Endometrial microvascular endothelial cells (primary cell): Measurements from ENCODE around the gene ZCCHC8. TPM values are rescaled to one million over a fixed set of nuclear protein-coding genes. Genes with fewer than 3 reads are reported as not detected.
"Not testable (repeated sequence)": the region's sequence is repeated elsewhere in the genome, so short reads cannot be mapped to it uniquely, and the experiment has no call there.

Experiments
- in situ Hi-C: cut with HindIII; loops from 2 replicates; pipeline ENCODE4 v1.10.0; 2017; ENCODE audit warnings: low sequenced_read_pairs, low pct_unique_long_range_greater_than_20kb; ENCODE audit errors: inconsistent ontology term
- total RNA-seq: library from RNA; depleted of rRNA; stranded (reverse); fragments of >200 nt; gene quantifications from one replicate; pipeline ENCODE4 v1.2.3, GENCODE V29; 2015; ENCODE audit errors: inconsistent ontology term

Gene ZCCHC8
- total RNA-seq, 1 donor from 2014 or later, result 16.9 TPM

- in situ Hi-C loops, result not testable (repeated sequence)
Measured at GRCh38 chr12:122486360-122486759, 14.4 kb downstream of the ZCCHC8 start.

DNA sequence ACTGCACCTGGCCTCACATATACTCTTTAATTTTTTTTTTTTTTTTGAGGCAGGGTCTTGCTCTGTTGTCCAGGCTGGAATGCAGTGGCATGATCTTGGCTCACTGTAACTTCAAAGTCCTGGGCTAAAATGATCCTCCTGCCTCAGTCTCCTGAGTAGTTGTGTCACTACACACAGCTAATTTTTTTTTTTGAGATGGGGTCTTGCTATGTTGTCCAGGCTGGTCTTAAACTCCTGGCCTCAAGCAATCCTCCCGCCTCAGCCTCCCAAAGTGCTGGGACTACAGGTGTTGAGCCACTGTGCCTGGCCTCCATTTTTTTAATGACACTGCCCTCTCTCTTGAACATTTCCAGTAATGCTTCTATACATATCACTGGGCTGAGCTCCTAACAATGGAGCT is 16.3 kb downstream of the ZCCHC8 start:
- in situ Hi-C loops, result not testable (repeated sequence)

DNA sequence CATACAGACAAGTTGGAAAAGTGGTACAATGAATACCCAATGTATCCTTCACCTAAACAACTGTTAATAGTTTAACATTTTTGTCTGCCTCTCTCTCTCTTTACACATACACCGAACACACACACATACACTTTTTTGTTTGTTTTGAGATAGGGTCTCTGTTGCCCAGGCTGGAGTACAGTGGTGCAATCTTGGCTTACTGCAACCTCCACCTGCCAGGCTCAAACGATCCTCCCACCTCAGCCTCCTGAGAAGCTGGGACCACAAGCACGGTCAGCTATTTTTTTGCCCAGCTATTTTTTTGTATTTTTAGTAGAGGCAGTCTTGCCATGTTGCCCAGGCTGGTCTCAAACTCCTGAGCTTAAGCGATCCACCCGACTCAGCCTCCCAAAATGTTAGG is 16.8 kb downstream of the ZCCHC8 start:
- in situ Hi-C loops, result no loop called here

DNA sequence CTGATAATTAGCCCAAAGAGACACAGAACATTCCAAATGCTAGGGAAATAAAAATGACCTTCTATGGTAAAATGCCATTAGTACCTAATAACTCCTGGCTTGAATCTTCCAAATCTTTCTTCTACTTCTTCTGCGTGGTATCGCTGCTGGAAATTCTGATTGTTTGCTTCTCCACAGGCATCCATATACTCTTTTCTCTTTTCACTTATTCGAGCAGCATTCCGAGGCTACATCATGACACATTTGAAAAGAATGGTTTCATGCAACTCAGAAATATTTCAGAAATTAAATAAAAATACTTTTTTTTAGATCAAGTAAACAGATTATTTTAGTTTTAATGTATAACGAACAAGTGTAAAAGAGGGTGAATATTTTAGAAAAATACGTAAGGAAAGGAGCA is 18.9 kb downstream of the ZCCHC8 start:
- in situ Hi-C loops, result no loop called here

GRCh38 chr12:122480753-122481152 is 20.0 kb downstream of the ZCCHC8 start:
- in situ Hi-C loops, result no loop called here

DNA sequence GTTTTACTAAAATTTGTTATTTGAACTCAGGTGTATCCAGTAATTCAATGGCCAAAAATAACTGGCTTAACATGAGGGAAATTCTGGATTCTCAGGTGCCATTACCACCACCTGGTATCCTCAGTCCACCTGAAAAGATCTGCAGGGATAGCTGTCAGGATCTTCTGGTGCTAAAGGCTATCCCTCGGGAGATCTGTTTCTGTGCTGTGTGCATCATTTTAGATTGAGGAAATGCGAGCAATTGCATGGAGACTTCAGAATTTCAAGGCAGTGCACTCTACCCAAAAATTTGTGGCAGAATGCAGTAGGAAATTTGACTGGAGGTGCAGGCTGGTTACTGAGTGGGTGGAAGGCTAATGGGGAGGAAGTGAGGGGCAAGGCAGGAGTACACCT is 26.4 kb downstream of the ZCCHC8 start:
- in situ Hi-C loops, result no loop called here

- in situ Hi-C loops, result no loop called here
Measured at GRCh38 chr12:122473543-122474323, 27.0 kb downstream of the ZCCHC8 start.

DNA sequence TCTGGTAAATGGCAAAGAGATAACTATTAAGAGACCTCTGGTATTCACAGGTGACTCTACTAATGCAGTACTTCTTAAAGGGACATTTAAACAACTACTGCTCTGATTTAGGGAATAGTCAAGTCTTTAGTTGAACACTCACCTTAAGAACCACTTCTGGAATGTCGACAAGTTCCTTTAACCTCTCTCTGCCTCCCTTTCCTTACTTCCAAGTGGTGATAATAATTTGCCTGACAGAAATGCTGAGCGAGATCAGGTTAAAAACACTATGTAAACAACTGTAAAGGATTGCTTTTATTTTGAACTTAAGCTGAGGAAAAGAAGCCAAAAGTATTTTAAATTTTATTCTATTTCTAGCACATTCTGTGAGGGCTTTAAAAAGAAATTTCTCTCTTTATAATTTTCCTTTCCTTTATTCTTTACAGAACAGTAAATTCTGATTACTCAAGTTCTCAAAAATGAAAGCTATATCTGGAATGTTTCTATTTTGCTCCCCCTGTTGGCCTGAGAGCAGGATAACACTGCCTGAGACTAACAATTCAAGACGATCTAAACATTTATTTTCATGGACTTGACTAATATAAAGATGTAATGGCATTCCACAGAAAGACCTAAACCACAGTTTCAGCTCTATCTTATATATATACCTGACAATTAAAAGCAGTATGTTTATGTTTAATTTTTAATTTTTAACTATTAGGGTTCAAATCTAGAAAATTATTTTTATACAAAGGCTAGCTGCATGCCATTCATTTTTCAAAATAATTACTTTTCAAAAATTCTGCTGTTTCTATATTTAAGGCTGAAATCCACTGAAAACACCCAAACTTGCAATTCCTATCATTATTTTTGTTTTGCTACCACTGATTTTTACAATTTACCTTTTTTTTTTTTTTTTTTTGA is 29.2 kb downstream of the ZCCHC8 start:
- in situ Hi-C loops, result no loop called here

DNA sequence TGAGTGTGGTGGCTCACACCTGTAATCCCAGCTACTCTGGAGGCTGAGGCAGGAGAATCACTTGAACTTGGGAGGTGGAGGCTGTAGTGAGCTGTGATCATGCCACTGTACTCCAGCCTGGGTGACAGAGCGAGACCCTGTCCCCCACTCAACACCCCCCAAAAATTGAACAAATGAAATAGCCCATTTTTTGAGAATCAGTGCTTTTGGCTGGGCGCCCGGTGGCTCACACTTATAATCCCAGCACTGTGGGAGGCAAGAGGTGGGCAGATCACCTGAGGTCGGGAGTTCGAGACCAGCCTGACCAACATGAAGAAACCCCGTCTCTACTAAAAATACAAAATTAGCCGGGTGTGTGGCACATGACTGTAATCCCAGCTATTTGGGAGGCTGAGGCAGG is 30.2 kb downstream of the ZCCHC8 start:
- in situ Hi-C loops, result not testable (repeated sequence)

DNA sequence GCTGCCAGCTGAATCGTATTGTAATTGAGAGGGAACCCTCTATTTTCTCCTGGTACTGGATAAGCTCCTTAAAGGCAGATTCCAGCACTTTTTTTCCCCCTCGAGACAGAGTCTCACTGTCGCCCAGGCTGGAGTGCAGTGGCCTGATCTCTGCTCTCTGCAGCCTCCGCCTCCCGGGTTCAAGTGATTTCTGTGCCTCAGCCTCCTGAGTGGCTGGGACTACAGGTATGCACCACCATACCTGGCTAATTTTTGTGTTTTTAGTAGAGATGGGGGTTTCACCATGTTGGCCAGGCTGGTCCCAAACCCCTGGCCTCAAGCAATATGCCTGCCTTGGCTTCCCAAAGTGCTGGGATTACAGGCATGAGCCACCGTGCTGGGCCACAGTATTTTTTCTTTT is 30.9 kb downstream of the ZCCHC8 start:
- in situ Hi-C loops, result not testable (repeated sequence)

DNA sequence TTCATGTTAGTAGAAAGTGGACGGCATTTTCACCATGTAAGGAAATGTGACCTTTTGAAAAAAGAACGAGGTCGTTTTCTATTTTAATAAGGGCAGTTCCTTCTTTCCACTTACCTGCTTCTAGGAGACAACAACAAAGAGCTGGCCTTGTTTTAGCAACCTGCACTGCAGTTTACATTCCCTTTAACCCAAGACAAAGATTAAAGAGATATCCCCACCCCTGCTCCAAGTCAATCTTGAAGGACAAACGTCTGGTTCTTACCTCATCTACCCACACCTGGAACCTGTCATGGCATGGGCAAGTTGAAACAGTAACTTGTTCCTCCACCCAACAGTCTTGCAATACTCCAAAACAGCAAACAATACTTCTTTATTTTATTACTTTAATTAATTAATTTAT is 32.7 kb downstream of the ZCCHC8 start:
- in situ Hi-C loops, result no loop called here

GRCh38 chr12:122464317-122465042 is 36.3 kb downstream of the ZCCHC8 start:
- in situ Hi-C loops, result not testable (repeated sequence)

DNA sequence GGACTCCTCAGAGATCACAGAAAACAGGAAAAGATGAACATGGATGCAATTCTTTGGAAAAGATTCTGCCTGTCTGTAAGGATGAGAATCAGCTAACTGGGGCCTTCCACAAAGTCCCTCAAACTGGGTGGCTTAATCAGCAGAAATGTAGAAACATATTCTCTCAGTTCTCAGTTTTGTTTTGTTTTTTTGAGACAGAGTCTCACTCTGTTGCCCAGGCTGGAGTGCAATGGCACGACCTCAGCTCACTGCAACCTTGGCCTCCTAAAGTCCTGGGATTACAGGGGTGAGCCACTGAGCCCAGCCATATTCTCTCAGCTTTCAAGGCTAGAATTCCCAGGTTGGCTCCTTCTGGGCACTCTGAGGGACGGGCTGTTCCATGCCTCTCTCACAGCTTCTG is 40.1 kb downstream of the ZCCHC8 start:
- in situ Hi-C loops, result no loop called here

GRCh38 chr12:122460061-122460460 is 40.7 kb downstream of the ZCCHC8 start:
- in situ Hi-C loops, result no loop called here

DNA sequence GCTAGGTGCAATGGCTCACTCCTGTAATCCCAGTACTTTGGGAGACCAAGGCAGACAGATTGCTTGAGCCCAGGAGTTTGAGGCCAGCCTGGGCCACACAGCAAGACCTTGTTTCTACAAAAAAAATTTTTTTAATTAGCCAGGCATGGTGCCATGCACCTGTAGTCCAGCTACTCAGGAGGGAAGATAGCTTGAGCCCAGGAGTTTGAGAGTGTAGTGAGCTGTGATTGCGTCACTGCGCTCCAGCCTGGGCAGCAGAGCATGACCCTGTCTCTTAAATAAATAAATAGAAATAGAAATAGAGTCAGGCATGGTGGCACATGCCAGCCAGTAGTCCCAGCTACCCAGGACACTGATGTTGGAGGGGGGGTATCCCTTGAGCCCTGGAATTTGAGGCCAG is 41.5 kb downstream of the ZCCHC8 start:
- in situ Hi-C loops, result no loop called here

DNA sequence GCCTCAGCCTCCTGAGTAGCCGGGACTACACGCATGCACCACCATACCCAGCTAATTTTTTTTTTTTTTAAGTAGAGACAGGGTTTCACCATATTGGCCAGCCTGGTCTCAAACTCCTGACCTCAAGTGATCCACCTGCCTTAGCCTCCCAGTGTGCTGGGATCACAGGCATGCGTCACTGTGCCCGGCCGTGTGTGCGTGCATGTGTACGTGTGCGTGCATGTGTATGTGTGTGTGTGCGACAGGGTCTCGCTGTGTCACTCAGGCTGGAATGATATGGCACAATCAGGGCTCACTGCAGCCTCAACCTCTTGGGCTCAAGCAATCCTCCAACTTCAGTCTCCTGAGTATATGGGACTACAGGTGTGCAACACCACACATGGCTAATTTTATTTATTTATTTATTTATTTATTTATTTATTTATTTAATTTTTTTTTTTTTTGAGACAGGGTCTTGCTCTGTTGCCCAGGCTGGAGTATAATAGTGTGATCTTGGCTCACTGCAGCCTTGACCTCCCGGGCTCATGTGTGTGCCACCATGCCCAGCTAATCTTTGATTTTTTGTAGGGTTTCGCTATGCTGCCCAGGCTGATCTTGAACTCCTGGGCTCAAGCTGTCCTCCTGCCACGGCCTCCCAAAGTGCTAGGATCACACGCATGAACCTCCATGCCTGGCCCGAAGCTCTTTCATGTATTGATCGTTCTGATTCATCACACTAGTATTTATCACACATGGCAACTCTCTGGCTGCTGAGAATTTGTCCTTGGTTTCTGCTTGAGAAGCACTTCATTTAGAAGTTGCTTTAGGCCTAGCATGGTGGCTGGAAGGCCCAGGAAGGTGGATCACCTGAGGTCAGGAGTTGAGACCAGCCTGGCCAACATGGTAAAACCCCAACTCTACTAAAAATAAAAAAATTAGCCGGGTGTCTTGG is 42.4 kb downstream of the ZCCHC8 start:
- in situ Hi-C loops, result no loop called here

DNA sequence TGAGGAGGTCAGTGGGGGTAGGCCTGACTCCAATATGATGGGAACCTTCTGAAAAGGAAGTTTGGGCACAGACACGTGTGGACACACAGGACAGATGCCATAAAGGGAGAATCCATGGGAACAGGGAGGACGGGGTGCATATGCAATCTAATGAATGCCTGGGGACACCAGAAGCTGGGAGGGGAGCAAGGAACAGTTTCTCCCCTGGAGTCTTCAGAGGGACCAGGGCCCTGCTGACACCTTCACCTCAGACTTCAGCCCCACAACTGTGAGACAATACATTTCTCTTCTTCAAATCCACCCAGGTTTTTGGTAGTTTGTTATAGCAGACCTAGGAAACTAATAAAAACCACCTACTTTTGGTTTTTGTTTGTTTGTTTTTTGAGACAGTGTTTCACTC is 43.1 kb downstream of the ZCCHC8 start:
- in situ Hi-C loops, result no loop called here

- in situ Hi-C loops, result no loop called here
Measured at GRCh38 chr12:122454739-122455138, 46.0 kb downstream of the ZCCHC8 start.
